Measurements from ENCODE around the gene DIO2. TPM values are rescaled to one million over a fixed set of nuclear protein-coding genes. Genes with fewer than 3 reads are reported as not detected.

DIO2 gene
- total RNA-seq, 1 experiment from 2014 or later, result 0.05 TPM

DNA sequence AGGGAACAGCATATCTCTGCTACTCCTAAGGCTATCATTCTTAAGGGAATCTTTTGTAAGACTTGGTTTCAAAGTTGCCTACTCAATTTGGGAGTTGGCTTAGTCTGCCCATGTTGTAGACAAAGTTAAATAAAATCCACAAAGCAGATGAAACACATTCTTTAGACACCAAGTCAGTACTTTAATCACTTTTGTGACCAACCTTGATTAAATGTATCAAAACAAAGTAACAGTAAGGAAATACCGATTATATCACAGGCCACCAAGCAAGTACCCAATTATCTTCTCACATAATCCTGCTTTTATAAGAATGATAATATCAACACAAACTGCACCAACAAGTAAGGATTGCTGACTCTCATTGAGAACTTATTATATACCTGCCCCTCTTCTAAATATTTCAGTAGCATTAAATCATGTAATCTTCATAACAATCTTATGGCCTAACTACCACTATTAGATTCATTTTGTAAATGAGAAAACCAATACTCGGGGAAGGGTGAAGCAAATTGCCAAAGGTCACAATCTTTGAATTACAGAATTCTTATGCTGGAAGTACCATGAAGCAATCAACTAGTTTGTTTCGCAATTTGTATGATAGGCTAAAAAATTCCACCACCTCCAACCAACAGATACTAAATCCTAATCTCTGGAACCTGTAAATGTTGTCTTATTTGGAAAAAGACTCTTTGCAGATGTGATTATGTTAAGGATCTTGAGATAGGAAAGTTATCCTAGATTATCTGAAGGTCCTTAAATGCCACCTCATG is 12.6 kb upstream of the DIO2 start:
- no peak for DNase-seq (ENCODE audit: low read depth, low spot score)
- TF ChIP-seq SIN3A (IDR thresholded peaks at IDR 0.05; ENCODE audit: borderline replicate concordance, insufficient read depth, low read depth, low read length) (no peak), POLR2AphosphoS5 (IDR thresholded peaks at IDR 0.05; ENCODE audit: low read depth, low read length) (no peak), TCF7L2 (IDR thresholded peaks at IDR 0.05; ENCODE audit: low read depth, low read length) (no peak)
- TF ChIP-seq, protein P1, sequence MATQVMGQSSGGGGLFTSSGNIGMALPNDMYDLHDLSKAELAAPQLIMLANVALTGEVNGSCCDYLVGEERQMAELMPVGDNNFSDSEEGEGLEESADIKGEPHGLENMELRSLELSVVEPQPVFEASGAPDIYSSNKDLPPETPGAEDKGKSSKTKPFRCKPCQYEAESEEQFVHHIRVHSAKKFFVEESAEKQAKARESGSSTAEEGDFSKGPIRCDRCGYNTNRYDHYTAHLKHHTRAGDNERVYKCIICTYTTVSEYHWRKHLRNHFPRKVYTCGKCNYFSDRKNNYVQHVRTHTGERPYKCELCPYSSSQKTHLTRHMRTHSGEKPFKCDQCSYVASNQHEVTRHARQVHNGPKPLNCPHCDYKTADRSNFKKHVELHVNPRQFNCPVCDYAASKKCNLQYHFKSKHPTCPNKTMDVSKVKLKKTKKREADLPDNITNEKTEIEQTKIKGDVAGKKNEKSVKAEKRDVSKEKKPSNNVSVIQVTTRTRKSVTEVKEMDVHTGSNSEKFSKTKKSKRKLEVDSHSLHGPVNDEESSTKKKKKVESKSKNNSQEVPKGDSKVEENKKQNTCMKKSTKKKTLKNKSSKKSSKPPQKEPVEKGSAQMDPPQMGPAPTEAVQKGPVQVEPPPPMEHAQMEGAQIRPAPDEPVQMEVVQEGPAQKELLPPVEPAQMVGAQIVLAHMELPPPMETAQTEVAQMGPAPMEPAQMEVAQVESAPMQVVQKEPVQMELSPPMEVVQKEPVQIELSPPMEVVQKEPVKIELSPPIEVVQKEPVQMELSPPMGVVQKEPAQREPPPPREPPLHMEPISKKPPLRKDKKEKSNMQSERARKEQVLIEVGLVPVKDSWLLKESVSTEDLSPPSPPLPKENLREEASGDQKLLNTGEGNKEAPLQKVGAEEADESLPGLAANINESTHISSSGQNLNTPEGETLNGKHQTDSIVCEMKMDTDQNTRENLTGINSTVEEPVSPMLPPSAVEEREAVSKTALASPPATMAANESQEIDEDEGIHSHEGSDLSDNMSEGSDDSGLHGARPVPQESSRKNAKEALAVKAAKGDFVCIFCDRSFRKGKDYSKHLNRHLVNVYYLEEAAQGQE (IDR thresholded peaks at IDR 0.05; ENCODE audit: insufficient read depth in 1 of 2, low read depth in 2 of 2, low read length in 1 of 2), result no peak
- TF ChIP-seq, protein P2, sequence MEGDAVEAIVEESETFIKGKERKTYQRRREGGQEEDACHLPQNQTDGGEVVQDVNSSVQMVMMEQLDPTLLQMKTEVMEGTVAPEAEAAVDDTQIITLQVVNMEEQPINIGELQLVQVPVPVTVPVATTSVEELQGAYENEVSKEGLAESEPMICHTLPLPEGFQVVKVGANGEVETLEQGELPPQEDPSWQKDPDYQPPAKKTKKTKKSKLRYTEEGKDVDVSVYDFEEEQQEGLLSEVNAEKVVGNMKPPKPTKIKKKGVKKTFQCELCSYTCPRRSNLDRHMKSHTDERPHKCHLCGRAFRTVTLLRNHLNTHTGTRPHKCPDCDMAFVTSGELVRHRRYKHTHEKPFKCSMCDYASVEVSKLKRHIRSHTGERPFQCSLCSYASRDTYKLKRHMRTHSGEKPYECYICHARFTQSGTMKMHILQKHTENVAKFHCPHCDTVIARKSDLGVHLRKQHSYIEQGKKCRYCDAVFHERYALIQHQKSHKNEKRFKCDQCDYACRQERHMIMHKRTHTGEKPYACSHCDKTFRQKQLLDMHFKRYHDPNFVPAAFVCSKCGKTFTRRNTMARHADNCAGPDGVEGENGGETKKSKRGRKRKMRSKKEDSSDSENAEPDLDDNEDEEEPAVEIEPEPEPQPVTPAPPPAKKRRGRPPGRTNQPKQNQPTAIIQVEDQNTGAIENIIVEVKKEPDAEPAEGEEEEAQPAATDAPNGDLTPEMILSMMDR (IDR thresholded peaks at IDR 0.05), result no peak
- POLR2A ChIA-PET, result no interaction called here

DNA sequence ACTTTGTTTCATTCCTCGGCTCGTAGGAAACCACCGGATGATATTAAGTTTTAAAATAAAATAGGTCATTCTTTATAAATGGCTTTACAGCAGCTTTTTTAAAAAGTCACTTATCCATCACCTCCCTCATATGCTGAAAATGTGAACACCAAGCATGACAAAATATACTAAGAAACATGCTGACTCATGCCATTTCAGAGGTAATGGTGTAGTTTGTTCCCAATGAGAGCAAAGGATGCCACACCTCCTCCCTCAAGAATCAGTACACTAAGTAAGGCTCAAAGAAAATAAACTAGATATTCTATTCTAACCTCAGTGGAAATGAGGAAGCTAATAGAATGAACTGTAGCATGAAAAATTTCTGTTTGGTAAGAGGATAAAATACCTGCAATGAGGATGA is 5.5 kb upstream of the DIO2 start:
- ChIA-PET CTCF (no interaction called here), POLR2A (no interaction called here)
- no peaks in the 10 kb centered on the region for H3K9me3 ChIP-seq (ENCODE audit: control insufficient read depth, insufficient read depth, low read depth, low read length)
- H3K36me3 ChIP-seq (ENCODE audit: control insufficient read depth, insufficient read depth, low read length), result no peaks in the 10 kb centered on the region
- in situ Hi-C loops (cut with HindIII; ENCODE audit: low pct_unique_long_range_greater_than_20kb, low sequenced_read_pairs), result no loop called here
- ATAC-seq, result no peak
- H3K4me1 ChIP-seq (ENCODE audit: control insufficient read depth, insufficient read depth, low read length), result no peaks in the 10 kb centered on the region
- no peak overlapping the region for H3K4me3 ChIP-seq (ENCODE audit: low read depth in 2 of 2, low read length in 2 of 2)
- no peaks in the 10 kb centered on the region for H3K27me3 ChIP-seq (ENCODE audit: control insufficient read depth, insufficient read depth, low read length)
- H3K27ac ChIP-seq (ENCODE audit: low read length), result no peak overlapping the region
- no peak for DNase-seq (ENCODE audit: low read depth, low spot score)
- intact Hi-C loops (cut with micrococcal nuclease; ENCODE audit: unreplicated experiment), result no loop called here
- BruUV-seq (replicated peaks), result no TSS peak
- TF ChIP-seq, protein P2 (IDR thresholded peaks at IDR 0.05), result no peak
- TF ChIP-seq TCF7L2 (IDR thresholded peaks at IDR 0.05; ENCODE audit: low read depth, low read length) (no peak), POLR2AphosphoS5 (IDR thresholded peaks at IDR 0.05; ENCODE audit: low read depth, low read length) (no peak), SIN3A (IDR thresholded peaks at IDR 0.05; ENCODE audit: borderline replicate concordance, insufficient read depth, low read depth, low read length) (no peak)
- TF ChIP-seq, protein P1 (IDR thresholded peaks at IDR 0.05; ENCODE audit: insufficient read depth in 1 of 2, low read depth in 2 of 2, low read length in 1 of 2), result no peak

More for the DNA sequence above, 12.6 kb upstream of the DIO2 start:
- BruUV-seq (replicated peaks), result no TSS peak
- in situ Hi-C loops (cut with HindIII; ENCODE audit: low pct_unique_long_range_greater_than_20kb, low sequenced_read_pairs) (no loop called here), intact Hi-C loops (cut with micrococcal nuclease; ENCODE audit: unreplicated experiment) (no loop called here)
- Histone ChIP-seq H3K9me3 (ENCODE audit: control insufficient read depth, insufficient read depth, low read depth, low read length) (no peaks in the 10 kb centered on the region), H3K27me3 (ENCODE audit: control insufficient read depth, insufficient read depth, low read length) (no peaks in the 10 kb centered on the region), H3K4me1 (ENCODE audit: control insufficient read depth, insufficient read depth, low read length) (no peaks in the 10 kb centered on the region), H3K27ac (ENCODE audit: low read length) (no peak overlapping the region), H3K36me3 (ENCODE audit: control insufficient read depth, insufficient read depth, low read length) (no peaks in the 10 kb centered on the region), H3K4me3 (ENCODE audit: low read depth in 2 of 2, low read length in 2 of 2) (no peak overlapping the region)
- ATAC-seq, result no peak
- CTCF ChIA-PET, result no interaction called here

All from Panc1 (cell line).